Measurements from ENCODE around the gene KLHL24. TPM values are rescaled to one million over a fixed set of nuclear protein-coding genes. Genes with fewer than 3 reads are reported as not detected.
A peak's percentile ranks its signal among the peaks of the same experiment; 100 is the strongest.

The KLHL24 gene
- total RNA-seq, 2 experiments from 2014 or later = 10.5 to 10.8 TPM

DNA sequence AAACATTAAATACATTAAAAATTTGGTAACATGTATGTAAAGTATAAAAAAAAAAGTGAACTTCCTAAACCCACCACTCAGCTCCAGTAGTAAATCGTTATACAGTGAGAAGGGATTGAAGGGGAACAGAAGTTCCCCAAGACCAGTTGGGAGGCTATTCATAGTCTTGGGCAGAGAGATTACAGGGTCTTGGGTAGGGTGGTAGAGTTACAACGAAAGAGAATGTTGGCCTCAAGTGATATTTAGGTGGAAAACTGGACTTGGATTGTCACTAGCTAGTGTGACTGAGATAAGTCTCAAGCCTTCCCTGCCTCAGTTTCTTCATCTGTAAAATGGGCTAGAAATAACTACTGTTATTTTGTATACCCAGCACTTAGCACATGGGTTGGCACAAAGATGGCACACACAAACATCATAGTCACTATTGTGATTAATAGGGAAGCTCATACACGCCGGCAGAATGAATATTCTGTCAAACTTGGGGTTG, 61.7 kb downstream of the KLHL24 start:
- intact Hi-C loops (cut with micrococcal nuclease) = no loop called here
- POLR2A ChIA-PET = interaction anchor here (0.6 to 4.9 kb wide), 15 partner anchors 9 to 604 kb away, joined by 3 to 42 read pairs (median 4); partner anchors contain the start of genes KLHL24, KLHL6 and PARL
- H3K27me3 Mint-ChIP-seq = no peaks in the 10 kb centered on the region
- ATAC-seq (no peak), DNase-seq (no peak)
- peak overlapping the region; percentile 93 for H3K4me3 Mint-ChIP-seq
- CTCF ChIA-PET = interaction anchor here (1.0 to 2.7 kb wide), 5 partner anchors 61 to 228 kb away, joined by 3 to 15 read pairs (median 6); partner anchors contain the start of genes KLHL24 and PARL
- peak overlapping the region; percentile 90 for H3K27ac Mint-ChIP-seq
- no peaks in the 10 kb centered on the region for H3K9me3 Mint-ChIP-seq
- TF ChIP-seq, protein P1, sequence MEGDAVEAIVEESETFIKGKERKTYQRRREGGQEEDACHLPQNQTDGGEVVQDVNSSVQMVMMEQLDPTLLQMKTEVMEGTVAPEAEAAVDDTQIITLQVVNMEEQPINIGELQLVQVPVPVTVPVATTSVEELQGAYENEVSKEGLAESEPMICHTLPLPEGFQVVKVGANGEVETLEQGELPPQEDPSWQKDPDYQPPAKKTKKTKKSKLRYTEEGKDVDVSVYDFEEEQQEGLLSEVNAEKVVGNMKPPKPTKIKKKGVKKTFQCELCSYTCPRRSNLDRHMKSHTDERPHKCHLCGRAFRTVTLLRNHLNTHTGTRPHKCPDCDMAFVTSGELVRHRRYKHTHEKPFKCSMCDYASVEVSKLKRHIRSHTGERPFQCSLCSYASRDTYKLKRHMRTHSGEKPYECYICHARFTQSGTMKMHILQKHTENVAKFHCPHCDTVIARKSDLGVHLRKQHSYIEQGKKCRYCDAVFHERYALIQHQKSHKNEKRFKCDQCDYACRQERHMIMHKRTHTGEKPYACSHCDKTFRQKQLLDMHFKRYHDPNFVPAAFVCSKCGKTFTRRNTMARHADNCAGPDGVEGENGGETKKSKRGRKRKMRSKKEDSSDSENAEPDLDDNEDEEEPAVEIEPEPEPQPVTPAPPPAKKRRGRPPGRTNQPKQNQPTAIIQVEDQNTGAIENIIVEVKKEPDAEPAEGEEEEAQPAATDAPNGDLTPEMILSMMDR (IDR thresholded peaks at IDR 0.05) = no peak
- peaks cover 30% of the 10 kb centered on the region for H3K4me1 Mint-ChIP-seq (ENCODE audit: low read depth)
- peaks cover 24% of the 10 kb centered on the region for H3K36me3 Mint-ChIP-seq (ENCODE audit: low read depth)

DNA sequence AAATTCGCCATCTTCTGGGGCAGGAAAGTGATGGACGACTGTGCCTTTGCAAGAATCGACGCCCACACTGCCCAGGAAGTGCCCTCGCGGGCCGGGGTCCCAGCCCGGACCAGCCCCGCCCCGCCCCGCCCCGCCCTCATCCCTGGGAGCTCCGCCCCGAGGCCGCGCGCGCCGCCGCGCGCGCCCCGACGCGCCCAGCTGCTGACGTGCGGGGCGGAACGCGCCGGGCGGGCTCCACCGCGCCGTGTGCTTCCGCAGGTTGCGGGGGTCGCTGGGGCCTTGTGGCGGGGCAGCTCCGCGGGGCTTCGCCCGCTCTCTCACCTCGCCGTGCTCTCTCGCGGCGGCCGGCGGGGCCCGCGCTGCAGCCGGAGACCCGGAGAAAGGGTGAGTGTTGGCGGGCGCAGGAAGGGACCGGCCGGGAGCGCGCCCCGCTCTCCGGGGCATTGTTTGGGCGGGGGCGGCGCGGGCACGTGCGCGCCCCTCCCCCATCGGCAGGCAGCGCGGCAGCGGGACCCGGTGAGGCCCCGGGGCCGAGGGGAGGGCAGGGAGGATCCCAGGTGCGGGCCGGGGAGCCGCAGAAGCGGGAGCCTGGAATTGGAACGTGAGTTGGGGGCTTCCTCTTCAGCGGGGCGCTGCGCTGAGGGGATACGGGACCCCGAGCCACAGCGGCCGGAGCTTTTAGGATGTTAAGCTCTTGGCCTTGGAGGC, 62.3 kb downstream of the KLHL24 start, which contains the start of gene YEATS2:
Gene YEATS2, plus strand, starts transcription at position 188 of the 708 bp plus-strand sequence. CDS start 17,366 bp downstream, outside the sequence.
- H3K27me3 Mint-ChIP-seq = no peaks in the 10 kb centered on the region
- ATAC-seq = peak; percentile 85
- POLR2A ChIA-PET = interaction anchor here (0.5 to 4.9 kb wide), 19 partner anchors 10 to 604 kb away, joined by 3 to 42 read pairs (median 4); partner anchors contain the start of genes KLHL24, KLHL6 and PARL

DNA sequence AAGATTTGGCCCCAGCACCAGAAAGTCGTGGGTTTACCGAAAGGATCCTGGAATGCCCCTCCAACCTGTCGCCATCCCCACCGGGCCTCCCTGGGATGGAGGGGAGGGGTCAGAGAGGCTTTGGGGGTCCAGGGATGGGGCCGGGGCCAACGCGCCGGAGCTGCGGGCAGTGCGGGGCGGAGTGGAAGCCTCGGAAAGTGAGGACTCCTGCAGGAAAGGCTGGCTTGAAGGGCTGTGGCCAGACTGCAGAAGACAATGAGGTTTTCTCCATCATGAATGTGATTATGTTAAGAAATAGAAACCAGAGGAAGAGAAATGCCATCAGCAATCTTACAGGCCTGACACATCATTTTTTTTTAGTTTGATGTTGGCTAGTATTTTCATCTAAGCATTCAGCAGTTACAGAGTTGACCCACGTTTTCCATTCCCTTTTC, 62.9 kb downstream of the KLHL24 start:
- intact Hi-C loops (cut with micrococcal nuclease) = no loop called here
- TF ChIP-seq, protein P1 (IDR thresholded peaks at IDR 0.05) = no peak
- peak overlapping the region; percentile 93 for H3K4me3 Mint-ChIP-seq
- ChIA-PET CTCF (interaction anchor here (1.0 to 2.7 kb wide), 4 partner anchors 62 to 229 kb away, joined by 3 to 15 read pairs (median 6); partner anchors contain the start of genes KLHL24 and PARL), POLR2A (interaction anchor here (0.5 to 4.9 kb wide), 12 partner anchors 11 to 243 kb away, joined by 3 to 42 read pairs (median 4); partner anchors contain the start of gene KLHL24)
- H3K27ac Mint-ChIP-seq = peak overlapping the region; percentile 92
- DNase-seq (peak; percentile 24), ATAC-seq (peak; percentile 18)
- H3K9me3 Mint-ChIP-seq = no peaks in the 10 kb centered on the region
- H3K4me1 Mint-ChIP-seq (ENCODE audit: low read depth) = peaks cover 35% of the 10 kb centered on the region
- H3K36me3 Mint-ChIP-seq (ENCODE audit: low read depth) = peaks cover 27% of the 10 kb centered on the region
- H3K27me3 Mint-ChIP-seq = no peaks in the 10 kb centered on the region

More for the DNA sequence above, 62.3 kb downstream of the KLHL24 start, which contains the start of gene YEATS2:
- intact Hi-C loops (cut with micrococcal nuclease) = no loop called here
- peaks cover 26% of the 10 kb centered on the region for H3K36me3 Mint-ChIP-seq (ENCODE audit: low read depth)
- peak within 1 kb of the TSS; percentile 92 for H3K27ac Mint-ChIP-seq
- peak; percentile 89 for DNase-seq
- peaks cover 31% of the 10 kb centered on the region for H3K4me1 Mint-ChIP-seq (ENCODE audit: low read depth)
- peak within 1 kb of the TSS; percentile 93 for H3K4me3 Mint-ChIP-seq
- H3K9me3 Mint-ChIP-seq = no peaks in the 10 kb centered on the region
- TF ChIP-seq, protein P1 (IDR thresholded peaks at IDR 0.05) = no peak
- CTCF ChIA-PET = interaction anchor here (1.0 to 2.7 kb wide), 5 partner anchors 61 to 228 kb away, joined by 3 to 15 read pairs (median 6); partner anchors contain the start of genes KLHL24 and PARL

DNA sequence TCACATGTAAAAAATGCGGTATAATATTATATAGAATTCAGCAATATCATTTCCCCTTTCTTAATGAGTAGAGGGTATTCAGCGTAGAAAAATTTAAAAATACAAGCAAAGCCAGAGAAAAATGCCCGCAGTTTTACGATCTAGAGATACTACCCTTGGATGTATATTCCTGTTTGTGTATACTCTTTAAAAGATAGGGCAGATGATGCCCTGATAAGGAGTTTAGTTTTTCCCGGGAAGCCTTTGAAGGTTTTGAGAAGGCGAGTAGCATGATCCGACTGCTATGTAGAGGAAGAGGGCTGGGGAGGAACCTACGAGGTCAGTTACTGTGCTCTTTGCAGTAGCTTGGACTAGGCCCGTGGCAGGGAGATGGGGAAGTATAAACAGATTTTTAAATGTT, 63.3 kb downstream of the KLHL24 start:
- Mint-ChIP-seq H3K27me3 (no peaks in the 10 kb centered on the region), H3K36me3 (ENCODE audit: low read depth) (peaks cover 27% of the 10 kb centered on the region), H3K27ac (peak overlapping the region; percentile 92), H3K9me3 (no peaks in the 10 kb centered on the region), H3K4me1 (ENCODE audit: low read depth) (peaks cover 38% of the 10 kb centered on the region), H3K4me3 (peak overlapping the region; percentile 93)
- TF ChIP-seq, protein P1 (IDR thresholded peaks at IDR 0.05) = no peak
- ATAC-seq (no peak), DNase-seq (peak; percentile 23)
- CTCF ChIA-PET = interaction anchor here (2.1 to 2.7 kb wide), 2 partner anchors 62 to 68 kb away, joined by 6 to 15 read pairs; partner anchors contain the start of gene KLHL24
- POLR2A ChIA-PET = interaction anchor here (0.5 to 4.9 kb wide), 7 partner anchors 11 to 244 kb away, joined by 3 to 42 read pairs (median 4); partner anchors contain the start of gene KLHL24
- intact Hi-C loops (cut with micrococcal nuclease) = no loop called here

All from activated CD8-positive, alpha-beta T cell treated with anti-CD3 and anti-CD28 coated beads for 36 hours (primary cell).